ENCODE results near the gene SEC61G. TPM values are rescaled to one million over a fixed set of nuclear protein-coding genes. Genes with fewer than 3 reads are reported as not detected.
A peak's percentile ranks its signal among the peaks of the same experiment; 100 is the strongest.

SEC61G gene
- total RNA-seq, 1 experiment from 2014 or later = 176 TPM

GRCh38 chr7:54785261-54785660 lies 26.2 kb upstream of the SEC61G start:
- H2BK20ac ChIP-seq (ENCODE audit: low read depth, low read length, poor library complexity, severe bottlenecking) = no peak overlapping the region
- H3K4ac ChIP-seq (ENCODE audit: low read depth, low read length) = no peak overlapping the region
- no peaks in the 10 kb centered on the region for H3K9me3 ChIP-seq (ENCODE audit: control insufficient read depth, low read depth, low read length)
- WGBS (ENCODE audit: extremely low coverage, insufficient read length, low lambda C conversion rate) = no CpG with 5 or more reads among the region's 8 CpGs
- peak; percentile 35; the same call in 2 of the 3 replicates for TF ChIP-seq CTCF (conservative IDR thresholded peaks at IDR 0.05)
- peaks cover 17% of the 10 kb centered on the region for H3K27me3 Mint-ChIP-seq (ENCODE audit: low read depth)
- no peaks in the 10 kb centered on the region for H3K79me1 ChIP-seq (ENCODE audit: insufficient read depth, low read depth, low read length, poor library complexity, severe bottlenecking)
- H3K27ac ChIP-seq (ENCODE audit: insufficient read length, low read depth, low read length) = no peak overlapping the region
- H3T11ph ChIP-seq (ENCODE audit: low read length) = no peak overlapping the region
- H3K4me2 ChIP-seq (ENCODE audit: insufficient read depth, insufficient read length, low read length) = no peak overlapping the region
- no peak overlapping the region for H3K9ac ChIP-seq (ENCODE audit: extremely low read depth, insufficient read length, low read length)
- no peaks in the 10 kb centered on the region for H3K36me3 Mint-ChIP-seq (ENCODE audit: insufficient read depth in 1 of 3, low read depth in 3 of 3)
- no peak overlapping the region for H3K18ac ChIP-seq (ENCODE audit: insufficient read length, low read depth, low read length)
- H3K4me1 ChIP-seq (ENCODE audit: insufficient read depth, low read length) = peaks cover 14% of the 10 kb centered on the region; the same call in 1 of the 2 replicates
- no peak overlapping the region for H2BK15ac ChIP-seq (ENCODE audit: low read depth, low read length)
- no peak overlapping the region for H3K56ac ChIP-seq (ENCODE audit: insufficient read length, low read depth, low read length)
- no peak overlapping the region for H3K23ac ChIP-seq (ENCODE audit: insufficient read length, low read depth, low read length)
- no peaks in the 10 kb centered on the region; a peak in 1 of 5 replicates for H3K9me3 Mint-ChIP-seq
- H3K27me3 ChIP-seq (ENCODE audit: insufficient read depth, low read length) = no peaks in the 10 kb centered on the region
- no peak overlapping the region for H2AFZ ChIP-seq (ENCODE audit: low read length)
- H4K8ac ChIP-seq (replicated peaks; ENCODE audit: insufficient read length, low read depth, low read length) = no peak overlapping the region
- DNase-seq = no peak
- no peaks in the 10 kb centered on the region for H3K23me2 ChIP-seq (ENCODE audit: insufficient read length, low read depth, low read length, poor library complexity, severe bottlenecking)
- no peak overlapping the region for H2BK12ac ChIP-seq (ENCODE audit: insufficient read length, low read depth, low read length)
- H3K4me3 Mint-ChIP-seq = no peak overlapping the region
- H4K5ac ChIP-seq (ENCODE audit: insufficient read length, low read depth, low read length) = no peak overlapping the region
- H2AK5ac ChIP-seq (ENCODE audit: insufficient read length, low read length) = no peak overlapping the region
- H4K91ac ChIP-seq (ENCODE audit: insufficient read length, low read depth, low read length) = no peak overlapping the region
- H3K27ac Mint-ChIP-seq = peak overlapping the region in 2 of 3 experiments; percentile 27 to 52; a peak in 2 of 7 replicates
- peaks cover 28 to 32% of the 10 kb centered on the region in 2 experiments for H3K4me1 Mint-ChIP-seq
- no peak overlapping the region for H3K14ac ChIP-seq (ENCODE audit: insufficient read depth, low read length)
- H2BK5ac ChIP-seq (ENCODE audit: insufficient read length, low read length) = no peak overlapping the region
- H4K20me1 ChIP-seq (ENCODE audit: control insufficient read depth, insufficient read depth, insufficient read length) = no peaks in the 10 kb centered on the region
- no peaks in the 10 kb centered on the region for H3K79me2 ChIP-seq (ENCODE audit: insufficient read depth, low read length)
- H2BK120ac ChIP-seq (ENCODE audit: low read depth, low read length, poor library complexity, severe bottlenecking) = no peak overlapping the region
